Kidney (tissue), 14 donors: ENCODE measurements around the gene SERTAD2. TPM values are rescaled to one million over a fixed set of nuclear protein-coding genes. Genes with fewer than 3 reads are reported as not detected.

Experiments
- DNase-seq, 5 donors: peaks; one replicate each; pipeline ENCODE4 v3.0.0-alpha.2; 2013 to 2020
- FAIRE-seq: peaks from 2 replicates; lab custom pipeline; 2012; peaks lifted over from hg19 to GRCh38; lab: Jason Lieb, UNC
- H3K27ac ChIP-seq, 2 donors: one replicate each; pipeline ENCODE4 v1.7.0; 2013; ENCODE audit warnings: low read depth in 2 of 2, low read length in 2 of 2, inconsistent platforms in 1 of 2
- H3K27me3 ChIP-seq: one replicate; pipeline ENCODE4 v1.7.1; 2013; ENCODE audit warnings: low read length, inconsistent platforms; ENCODE audit not compliant: control insufficient read depth, insufficient read depth
- H3K36me3 ChIP-seq, 3 donors: one replicate each; pipeline versions ENCODE4 v1.7.0 to v1.7.1; 2013; ENCODE audit warnings: low read length in 3 of 3, control low read depth in 1 of 3, inconsistent platforms in 1 of 3; ENCODE audit not compliant: insufficient read depth in 3 of 3, control insufficient read depth in 2 of 3
- H3K4me1 ChIP-seq, 3 donors: one replicate each; pipeline versions ENCODE4 v1.7.0 to v1.7.1; 2013; ENCODE audit warnings: low read length in 3 of 3, inconsistent platforms in 1 of 3, low read depth in 1 of 3; ENCODE audit not compliant: control insufficient read depth in 2 of 3, insufficient read depth in 2 of 3
- H3K4me3 ChIP-seq, 3 donors: one replicate each; pipeline versions ENCODE4 v1.7.0 to v1.8.1; 2013; ENCODE audit warnings: low read length in 3 of 3, control low read depth in 1 of 3, inconsistent platforms in 1 of 3
- H3K9ac ChIP-seq, 3 donors: one replicate each; pipeline versions ENCODE4 v1.7.0 to v1.7.1; 2013; ENCODE audit warnings: low read length in 3 of 3, control low read depth in 1 of 3, inconsistent platforms in 1 of 3
- H3K9me3 ChIP-seq, 3 donors: one replicate each; pipeline versions ENCODE4 v1.7.0 to v1.7.1; 2013; ENCODE audit warnings: low read length in 3 of 3, control low read depth in 1 of 3, inconsistent platforms in 1 of 3; ENCODE audit not compliant: control insufficient read depth in 2 of 3, insufficient read depth in 1 of 3
- CTCF ChIP-seq: IDR thresholded peaks from 3 replicates; pipeline ENCODE4 v1.5.1; 2012; ENCODE audit warnings: mild to moderate bottlenecking, moderate library complexity, borderline replicate concordance; ENCODE audit not compliant: insufficient read depth; ENCODE audit errors: extremely low read depth
- intact Hi-C: fragments of 100-400 bp; cut with DNase I; formaldehyde crosslinking; loops from one replicate; pipeline ENCODE4 v1.11.1; 2022
- polyA plus RNA-seq: library from polyadenylated mRNA; stranded (reverse); fragments of 350-450 nt; fragmentation: Illumina TruSeq; extraction: RNeasy Lipid Tissue Mini Kit (QIAGEN cat#74804); gene quantifications from one replicate; pipeline ENCODE4 v1.2.3, GENCODE V29; 2014; ENCODE audit warnings: low read depth, low replicate concordance; ENCODE audit not compliant: insufficient read depth
- total RNA-seq: library from RNA; stranded (reverse); fragmentation: NEBNext Ultra II Directional; extraction: Animal tissue kit (Norgen Biotek cat#: 25700); gene quantifications from one replicate; pipeline ENCODE4 v1.2.1, GENCODE V29; 2021
- donor health status: control.
- donor health status: control.
- donor health status: control.
- donor health status: control.
- donor health status: control.
- donor health status: DM: yes; HTN: yes; CAD: no.
- donor health status: Normal renal cell carcinoma (clear cell type).

SERTAD2 gene
- total and polyA plus RNA-seq, 2 donors from 2014 or later, result 6.2 to 21.1 TPM

- H3K4me1 ChIP-seq, result peaks cover 0 to 4% (median 0%) of the 10 kb centered on the region in 3 donors
- H3K9ac ChIP-seq, result no peak overlapping the region
- no peak overlapping the region for H3K4me3 ChIP-seq
- no peaks in the 10 kb centered on the region for H3K27me3 ChIP-seq
- no peaks in the 10 kb centered on the region for H3K36me3 ChIP-seq
- H3K27ac ChIP-seq, result peak overlapping the region; percentile 5 to 52
- TF ChIP-seq CTCF, result no peak
- FAIRE-seq (no peak), DNase-seq (peak in 2 of 5 donors; percentile 28 to 32)
- intact Hi-C loops, result no loop called here
- H3K9me3 ChIP-seq, result peaks cover 0 to 4% (median 0%) of the 10 kb centered on the region in 3 donors
Measured at GRCh38 chr2:64601034-64601754, 52.5 kb downstream of the SERTAD2 start.

GRCh38 chr2:64599469-64599868, 54.2 kb downstream of the SERTAD2 start:
- intact Hi-C loops, result no loop called here
- Histone ChIP-seq H3K9ac (no peak overlapping the region), H3K27me3 (no peaks in the 10 kb centered on the region), H3K4me3 (no peak overlapping the region), H3K27ac (no peak overlapping the region), H3K9me3 (peaks cover 0 to 4% (median 0%) of the 10 kb centered on the region in 3 donors), H3K36me3 (no peaks in the 10 kb centered on the region), H3K4me1 (peaks cover 0 to 4% (median 0%) of the 10 kb centered on the region in 3 donors)
- no peak for TF ChIP-seq CTCF
- DNase-seq (peak in 2 of 5 donors; percentile 12 to 50), FAIRE-seq (no peak)

GRCh38 chr2:64598226-64598625, 55.5 kb downstream of the SERTAD2 start:
- no peak for TF ChIP-seq CTCF
- H3K36me3 ChIP-seq, result no peaks in the 10 kb centered on the region
- FAIRE-seq, result no peak
- H3K9ac ChIP-seq, result no peak overlapping the region
- peaks cover 0 to 4% (median 0%) of the 10 kb centered on the region in 3 donors for H3K4me1 ChIP-seq
- no peak overlapping the region for H3K27ac ChIP-seq
- no peaks in the 10 kb centered on the region for H3K9me3 ChIP-seq
- H3K4me3 ChIP-seq, result no peak overlapping the region
- intact Hi-C loops, result no loop called here
- DNase-seq, result no peak
- no peaks in the 10 kb centered on the region for H3K27me3 ChIP-seq
